HCEC 1CT (cell line): ENCODE results near the gene TTC33.

Experiments
- DNase-seq: peaks from one replicate; pipeline ENCODE4 v3.0.0-alpha.2; 2017

Gene TTC33

GRCh38 chr5:40559306-40559705 is 196.5 kb downstream of the TTC33 start:
- no peak for DNase-seq

- no peak for DNase-seq
These were observed 198.3 kb downstream of the TTC33 start for GRCh38 chr5:40557501-40557900.

- no peak for DNase-seq
These were observed 198.9 kb downstream of the TTC33 start for GRCh38 chr5:40556811-40557210.

- DNase-seq, result no peak
These were observed 199.9 kb downstream of the TTC33 start for GRCh38 chr5:40555886-40556285.

- no peak for DNase-seq
These were observed 200.9 kb downstream of the TTC33 start for GRCh38 chr5:40554813-40555212.

GRCh38 chr5:40554054-40554453 is 201.7 kb downstream of the TTC33 start:
- no peak for DNase-seq

GRCh38 chr5:40552981-40553380 is 202.8 kb downstream of the TTC33 start:
- no peak for DNase-seq

GRCh38 chr5:40551496-40552491 is 204.0 kb downstream of the TTC33 start:
- peak; percentile 97 for DNase-seq

GRCh38 chr5:40550481-40550880 is 205.3 kb downstream of the TTC33 start:
- DNase-seq, result no peak

GRCh38 chr5:40549616-40550015 is 206.1 kb downstream of the TTC33 start:
- DNase-seq, result peak; percentile 49

- DNase-seq, result no peak
These were observed 207.7 kb downstream of the TTC33 start for GRCh38 chr5:40547994-40548575.

- no peak for DNase-seq
These were observed 208.2 kb downstream of the TTC33 start for GRCh38 chr5:40547557-40547956.

- DNase-seq, result no peak
These were observed 215.5 kb downstream of the TTC33 start for GRCh38 chr5:40540301-40540700.

GRCh38 chr5:40524677-40525076 is 231.1 kb downstream of the TTC33 start:
- DNase-seq, result no peak

GRCh38 chr5:40521925-40522324 is 233.8 kb downstream of the TTC33 start:
- peak; percentile 9 for DNase-seq

GRCh38 chr5:40521108-40521785 is 234.5 kb downstream of the TTC33 start:
- no peak for DNase-seq

GRCh38 chr5:40518485-40518917 is 237.3 kb downstream of the TTC33 start:
- DNase-seq, result peak; percentile 82

- no peak for DNase-seq
These were observed 240.3 kb downstream of the TTC33 start for GRCh38 chr5:40515476-40515875.

GRCh38 chr5:40514976-40515375 is 240.8 kb downstream of the TTC33 start:
- no peak for DNase-seq

- DNase-seq, result no peak
These were observed 244.0 kb downstream of the TTC33 start for GRCh38 chr5:40511801-40512200.

- DNase-seq, result peak; percentile 7
These were observed 248.7 kb downstream of the TTC33 start for GRCh38 chr5:40507095-40507494.

- DNase-seq, result no peak
These were observed 250.7 kb downstream of the TTC33 start for GRCh38 chr5:40505031-40505430.

- DNase-seq, result peak; percentile 77
These were observed 252.3 kb downstream of the TTC33 start for GRCh38 chr5:40503439-40503838.

- DNase-seq, result no peak
These were observed 253.0 kb downstream of the TTC33 start for GRCh38 chr5:40502736-40503135.
